ENCODE measurements around the gene ZNF12.
"Not testable (repeated sequence)": the region's sequence is repeated elsewhere in the genome, so short reads cannot be mapped to it uniquely, and the experiment has no call there.

- TF ChIP-seq, protein P1, sequence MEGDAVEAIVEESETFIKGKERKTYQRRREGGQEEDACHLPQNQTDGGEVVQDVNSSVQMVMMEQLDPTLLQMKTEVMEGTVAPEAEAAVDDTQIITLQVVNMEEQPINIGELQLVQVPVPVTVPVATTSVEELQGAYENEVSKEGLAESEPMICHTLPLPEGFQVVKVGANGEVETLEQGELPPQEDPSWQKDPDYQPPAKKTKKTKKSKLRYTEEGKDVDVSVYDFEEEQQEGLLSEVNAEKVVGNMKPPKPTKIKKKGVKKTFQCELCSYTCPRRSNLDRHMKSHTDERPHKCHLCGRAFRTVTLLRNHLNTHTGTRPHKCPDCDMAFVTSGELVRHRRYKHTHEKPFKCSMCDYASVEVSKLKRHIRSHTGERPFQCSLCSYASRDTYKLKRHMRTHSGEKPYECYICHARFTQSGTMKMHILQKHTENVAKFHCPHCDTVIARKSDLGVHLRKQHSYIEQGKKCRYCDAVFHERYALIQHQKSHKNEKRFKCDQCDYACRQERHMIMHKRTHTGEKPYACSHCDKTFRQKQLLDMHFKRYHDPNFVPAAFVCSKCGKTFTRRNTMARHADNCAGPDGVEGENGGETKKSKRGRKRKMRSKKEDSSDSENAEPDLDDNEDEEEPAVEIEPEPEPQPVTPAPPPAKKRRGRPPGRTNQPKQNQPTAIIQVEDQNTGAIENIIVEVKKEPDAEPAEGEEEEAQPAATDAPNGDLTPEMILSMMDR (IDR thresholded peaks at IDR 0.05), result not testable (repeated sequence)
- not testable (repeated sequence) for TF ChIP-seq POLR2A (IDR thresholded peaks at IDR 0.05)
These were observed 31.7 kb upstream of the ZNF12 start for GRCh38 chr7:6738415-6738814.
